ENCODE results near the gene LPIN1.

- no peak for TF ChIP-seq CTCF (IDR thresholded peaks at IDR 0.05)
- no peak for TF ChIP-seq POLR2A (IDR thresholded peaks at IDR 0.05)
- TF ChIP-seq POLR2AphosphoS5 (IDR thresholded peaks at IDR 0.05): no peak
Measured at GRCh38 chr2:11820650-11821049, 74.2 kb downstream of the LPIN1 start.
